Left lung (tissue), 10 donors: ENCODE results near the gene RGL1. TPM values are rescaled to one million over a fixed set of nuclear protein-coding genes. Genes with fewer than 3 reads are reported as not detected.

Experiments
- ATAC-seq: fragments of 200-7000 bp; cut with Tn5 transposase; one replicate; pipeline ENCODE4 v1.9.1; 2020; ENCODE audit warnings: moderate library complexity
- DNase-seq, 4 donors: peaks; one replicate each; pipeline ENCODE4 v3.0.0-alpha.2; 2013 to 2020
- H3K27ac ChIP-seq, 2 donors: fragments of 200-600 bp; sonication (generic) in 1 of 2; one replicate each; pipeline versions ENCODE4 v1.5.0 to v1.8.0; 2020 to 2021
- H3K27me3 ChIP-seq, 2 donors: fragments of 200-600 bp; sonication (generic) in 1 of 2; one replicate each; pipeline versions ENCODE4 v1.5.0 to v1.8.0; 2020 to 2021
- H3K36me3 ChIP-seq, 2 donors: fragments of 200-600 bp; sonication (generic) in 1 of 2; one replicate each; pipeline versions ENCODE4 v1.5.0 to v1.8.0; 2020 to 2021
- H3K4me1 ChIP-seq, 2 donors: fragments of 200-600 bp; one replicate each; pipeline ENCODE4 v1.8.0; 2021
- H3K4me3 ChIP-seq, 2 donors: fragments of 200-600 bp; sonication (generic) in 1 of 2; one replicate each; pipeline versions ENCODE4 v1.5.0 to v1.8.0; 2020 to 2021; ENCODE audit warnings: mild to moderate bottlenecking in 1 of 2
- H3K9me3 ChIP-seq, 2 donors: fragments of 200-600 bp; sonication (generic) in 1 of 2; one replicate each; pipeline versions ENCODE4 v1.5.0 to v1.8.0; 2020 to 2021
- intact Hi-C, 2 donors: fragments of 100-400 bp; cut with DNase I; formaldehyde crosslinking; loops; one replicate each; pipeline versions ENCODE4 v1.11.2 to v1.14.2; 2022
- polyA plus RNA-seq, 6 donors: library from polyadenylated mRNA; unstranded; fragments of 120-200 nt; gene quantifications; one replicate each; pipeline ENCODE4 v1.2.1, GENCODE V29; 2013; ENCODE audit not compliant: insufficient read length in 6 of 6
- total RNA-seq, 2 donors: library from RNA; stranded (reverse); fragmentation: NEBNext Ultra II Directional; extraction: Animal tissue kit (Norgen Biotek cat#: 25700); gene quantifications; one replicate each; pipeline ENCODE4 v1.2.1, GENCODE V29; 2021
- TF ChIP-seq, protein P1 (sequence below), 2 donors: fragments of 200-600 bp; sonication (generic) in 1 of 2; IDR thresholded peaks; one replicate each; pipeline versions ENCODE4 v1.5.0 to v1.8.0; 2021; ENCODE audit warnings: antibody characterized with exemption in 2 of 2
- donor health status: DM: no; HTN: yes; CAD: no.
- donor health status: DM: no; HTN: no; CAD: no.

The RGL1 gene
- total and polyA plus RNA-seq, 8 donors, result 33.7 to 52.6 (median 40.9) TPM

DNA sequence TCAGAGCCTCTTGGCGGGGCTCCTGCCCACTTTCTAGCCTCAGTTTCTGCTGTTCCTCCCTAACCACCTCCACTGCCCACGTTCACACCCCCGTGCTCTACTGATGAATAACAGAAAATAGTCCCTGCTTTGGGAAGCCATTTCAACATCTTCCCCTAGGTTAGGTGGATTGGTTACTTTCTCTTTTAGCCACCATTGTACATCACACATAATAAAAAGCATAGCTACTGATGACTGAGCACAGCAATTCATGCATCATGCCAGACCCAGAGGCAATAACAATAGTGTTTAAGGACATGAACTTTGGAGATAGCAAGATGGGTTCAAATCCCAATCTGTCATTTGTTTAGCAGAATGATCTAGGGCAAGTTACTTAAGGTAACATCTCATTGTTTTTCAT, 158.0 kb downstream of the RGL1 start:
- Histone ChIP-seq H3K27ac (no peak overlapping the region), H3K9me3 (no peaks in the 10 kb centered on the region), H3K27me3 (no peaks in the 10 kb centered on the region), H3K4me3 (no peak overlapping the region), H3K36me3 (no peaks in the 10 kb centered on the region), H3K4me1 (no peaks in the 10 kb centered on the region)
- DNase-seq, result no peak
- TF ChIP-seq, protein P1, sequence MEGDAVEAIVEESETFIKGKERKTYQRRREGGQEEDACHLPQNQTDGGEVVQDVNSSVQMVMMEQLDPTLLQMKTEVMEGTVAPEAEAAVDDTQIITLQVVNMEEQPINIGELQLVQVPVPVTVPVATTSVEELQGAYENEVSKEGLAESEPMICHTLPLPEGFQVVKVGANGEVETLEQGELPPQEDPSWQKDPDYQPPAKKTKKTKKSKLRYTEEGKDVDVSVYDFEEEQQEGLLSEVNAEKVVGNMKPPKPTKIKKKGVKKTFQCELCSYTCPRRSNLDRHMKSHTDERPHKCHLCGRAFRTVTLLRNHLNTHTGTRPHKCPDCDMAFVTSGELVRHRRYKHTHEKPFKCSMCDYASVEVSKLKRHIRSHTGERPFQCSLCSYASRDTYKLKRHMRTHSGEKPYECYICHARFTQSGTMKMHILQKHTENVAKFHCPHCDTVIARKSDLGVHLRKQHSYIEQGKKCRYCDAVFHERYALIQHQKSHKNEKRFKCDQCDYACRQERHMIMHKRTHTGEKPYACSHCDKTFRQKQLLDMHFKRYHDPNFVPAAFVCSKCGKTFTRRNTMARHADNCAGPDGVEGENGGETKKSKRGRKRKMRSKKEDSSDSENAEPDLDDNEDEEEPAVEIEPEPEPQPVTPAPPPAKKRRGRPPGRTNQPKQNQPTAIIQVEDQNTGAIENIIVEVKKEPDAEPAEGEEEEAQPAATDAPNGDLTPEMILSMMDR (IDR thresholded peaks at IDR 0.05), result no peak
- ATAC-seq, result no peak
- intact Hi-C loops, result no loop called here

DNA sequence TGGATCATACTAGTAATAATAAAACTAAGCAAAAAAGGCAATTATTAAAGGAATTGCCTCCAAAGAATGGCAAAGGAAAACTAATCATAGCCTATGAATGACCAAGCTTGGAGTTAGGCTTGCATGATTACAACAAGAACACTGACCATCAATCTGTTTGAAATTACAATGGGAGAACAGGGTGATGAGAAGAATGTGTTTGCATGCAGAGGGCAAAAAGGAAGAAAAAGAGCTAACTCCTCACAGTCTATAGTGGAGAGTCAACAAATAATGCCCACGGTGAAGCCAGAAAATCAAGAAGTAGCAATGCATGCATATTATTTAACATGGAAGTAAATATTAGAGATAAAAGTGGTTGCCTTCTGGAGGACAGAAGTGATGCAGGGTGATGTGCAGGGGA, 160.8 kb downstream of the RGL1 start:
- Histone ChIP-seq H3K9me3 (no peaks in the 10 kb centered on the region), H3K36me3 (no peaks in the 10 kb centered on the region), H3K27ac (no peak overlapping the region), H3K27me3 (no peaks in the 10 kb centered on the region), H3K4me1 (no peaks in the 10 kb centered on the region), H3K4me3 (no peak overlapping the region)
- DNase-seq (no peak), ATAC-seq (no peak)
- intact Hi-C loops, result no loop called here
- TF ChIP-seq, protein P1 (IDR thresholded peaks at IDR 0.05), result no peak

DNA sequence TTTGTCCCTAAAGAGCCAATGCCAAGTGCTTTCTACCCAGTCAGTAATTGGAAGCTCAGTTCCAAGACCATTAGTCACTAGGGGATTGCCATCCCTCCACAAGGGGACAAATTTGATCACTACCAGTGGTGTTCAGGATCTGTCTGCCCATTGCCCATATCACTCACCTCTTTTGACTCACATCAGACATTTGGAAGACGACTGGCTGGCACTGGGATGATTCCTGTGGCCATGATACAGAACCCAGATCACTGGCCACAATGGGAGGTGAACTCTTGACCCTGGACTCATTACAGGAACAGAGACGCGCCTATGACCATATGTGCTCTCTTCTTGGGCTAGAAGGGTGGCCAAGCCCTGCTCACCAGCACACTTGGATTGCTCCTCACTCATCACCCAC, 161.6 kb downstream of the RGL1 start:
- H3K4me1 ChIP-seq, result no peaks in the 10 kb centered on the region
- intact Hi-C loops, result no loop called here
- no peak for ATAC-seq

DNA sequence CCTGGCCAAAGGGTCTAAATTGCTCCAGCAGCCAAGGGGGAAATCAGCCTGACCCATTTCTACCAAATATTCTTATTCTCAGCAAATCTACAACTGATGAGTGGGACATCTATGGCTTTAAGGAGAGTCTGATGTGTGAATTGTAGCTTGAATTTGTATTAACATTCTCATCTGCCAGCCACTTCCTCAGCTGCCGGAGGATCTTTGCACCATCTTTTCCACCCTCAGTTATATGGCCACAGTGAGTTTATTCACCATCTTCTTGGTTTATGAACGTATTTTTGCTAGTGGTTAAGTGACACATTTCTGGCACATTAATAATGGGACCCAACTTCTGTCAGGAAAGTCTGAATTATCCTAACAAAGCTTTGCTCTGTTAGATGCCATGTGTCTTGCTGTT, 163.0 kb downstream of the RGL1 start:
- no peak overlapping the region for H3K4me3 ChIP-seq
- H3K4me1 ChIP-seq, result no peaks in the 10 kb centered on the region
- no peak for ATAC-seq
- TF ChIP-seq, protein P1 (IDR thresholded peaks at IDR 0.05), result no peak
- H3K36me3 ChIP-seq, result no peaks in the 10 kb centered on the region
- no peak overlapping the region for H3K27ac ChIP-seq
- intact Hi-C loops, result no loop called here
- DNase-seq, result no peak
- no peaks in the 10 kb centered on the region for H3K27me3 ChIP-seq
- H3K9me3 ChIP-seq, result no peaks in the 10 kb centered on the region

More for the DNA sequence above, 161.6 kb downstream of the RGL1 start:
- Histone ChIP-seq H3K4me3 (no peak overlapping the region), H3K36me3 (no peaks in the 10 kb centered on the region), H3K27ac (no peak overlapping the region), H3K27me3 (no peaks in the 10 kb centered on the region), H3K9me3 (no peaks in the 10 kb centered on the region)
- TF ChIP-seq, protein P1 (IDR thresholded peaks at IDR 0.05), result no peak
- no peak for DNase-seq

DNA sequence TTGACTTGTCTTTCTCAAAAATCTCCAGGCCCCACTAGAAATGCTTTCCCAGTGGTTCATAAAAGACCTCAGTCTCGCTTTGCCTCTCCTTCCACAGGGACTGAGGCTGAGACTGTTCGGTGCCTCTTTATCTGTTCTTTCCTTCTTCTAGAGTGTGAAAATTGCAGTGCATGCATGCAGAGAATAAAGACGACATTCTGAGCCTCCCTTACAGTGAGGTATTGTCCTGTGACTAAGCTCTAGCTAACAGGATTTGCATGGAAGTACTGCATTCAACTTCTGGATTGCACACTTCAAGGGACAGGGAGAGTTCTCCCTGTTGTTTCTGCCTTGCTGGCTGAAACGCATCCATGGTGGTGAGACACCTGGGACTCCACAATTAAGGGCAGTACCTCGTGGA, 163.5 kb downstream of the RGL1 start:
- no peak overlapping the region for H3K4me3 ChIP-seq
- intact Hi-C loops, result no loop called here

More for the DNA sequence above, 163.5 kb downstream of the RGL1 start:
- TF ChIP-seq, protein P1 (IDR thresholded peaks at IDR 0.05), result no peak
- Histone ChIP-seq H3K9me3 (no peaks in the 10 kb centered on the region), H3K36me3 (no peaks in the 10 kb centered on the region), H3K27me3 (no peaks in the 10 kb centered on the region), H3K4me1 (no peaks in the 10 kb centered on the region), H3K27ac (no peak overlapping the region)
- DNase-seq (no peak), ATAC-seq (no peak)
